ENCODE measurements around the gene SH3BP2.

- no peak for TF ChIP-seq EP300 (IDR thresholded peaks at IDR 0.05; ENCODE audit: low read depth)
- no peak for TF ChIP-seq CTCF (IDR thresholded peaks at IDR 0.05)
- no peak for TF ChIP-seq POLR2A (IDR thresholded peaks at IDR 0.05)
Observed at GRCh38 chr4:2834001-2834921, 41.4 kb downstream of the SH3BP2 start.

All from transverse colon (tissue), 3 donors.